ENCODE data around the gene LEP. TPM values are rescaled to one million over a fixed set of nuclear protein-coding genes. Genes with fewer than 3 reads are reported as not detected.
A peak's percentile ranks its signal among the peaks of the same experiment; 100 is the strongest.

LEP gene
- total and polyA plus RNA-seq, 2 donors (not counting 1 experiment from before 2014, with no cell fraction given): not detected

- no peaks in the 10 kb centered on the region for H4K20me1 ChIP-seq (ENCODE audit: control insufficient read depth, insufficient read depth, low read length, poor library complexity, severe bottlenecking)
- H3K9ac ChIP-seq (ENCODE audit: low read length): no peak overlapping the region
- no peaks in the 10 kb centered on the region for H3K79me2 ChIP-seq (ENCODE audit: control insufficient read depth, insufficient read depth, low read length)
- no peak overlapping the region for H3K27ac ChIP-seq (ENCODE audit: low read length in 2 of 2)
- Mint-ChIP-seq H3K4me3 (no peak overlapping the region), H3K4me1 (peaks cover 17% of the 10 kb centered on the region), H3K9me3 (ENCODE audit: insufficient read depth) (peaks cover 18% of the 10 kb centered on the region), H3K27me3 (peaks cover 44% of the 10 kb centered on the region), H3K27ac (no peak overlapping the region)
- H2AFZ ChIP-seq (ENCODE audit: insufficient read depth, low read depth, low read length, poor library complexity, severe bottlenecking): no peak overlapping the region
- H3K36me3 ChIP-seq (replicated peaks in 1 of 2; ENCODE audit: control extremely low read depth in 1 of 2, control insufficient read depth in 1 of 2, extremely low read depth in 1 of 2, insufficient read depth in 2 of 2, low read length in 1 of 2): no peaks in the 10 kb centered on the region
- peaks cover 0 to 32% (median 20%) of the 10 kb centered on the region in 4 experiments for H3K27me3 ChIP-seq (replicated peaks in 1 of 4; ENCODE audit: control extremely low read depth in 1 of 4, control insufficient read depth in 3 of 4, insufficient read depth in 4 of 4, low read length in 3 of 4)
- ATAC-seq (ENCODE audit: low read depth) (no peak), DNase-seq (no peak)
- no peak for TF ChIP-seq CTCF (IDR thresholded peaks at IDR 0.05)
- no peak for TF ChIP-seq EZH2 (IDR thresholded peaks at IDR 0.05; ENCODE audit: borderline replicate concordance, insufficient read depth, low read depth, low read length, poor library complexity, severe bottlenecking)
- H3K4me2 ChIP-seq (replicated peaks; ENCODE audit: low read depth, low read length, poor library complexity, severe bottlenecking): no peak overlapping the region
- H3K9me3 ChIP-seq (ENCODE audit: control extremely low read depth in 1 of 3, control insufficient read depth in 2 of 3, insufficient read depth in 1 of 3, low read length in 2 of 3): peaks cover 2 to 28% (median 12%) of the 10 kb centered on the region in 3 donors
- ChIA-PET CTCF (interaction anchor here (1.1 to 1.8 kb wide), 2 partner anchors 11 to 489 kb away, joined by 4 to 9 read pairs; no protein-coding TSS in a partner anchor), POLR2A (no interaction called here)
- WGBS (ENCODE audit: insufficient coverage): 97% methylated on average over 2 of the region's 4 CpGs
- no peak overlapping the region for H3K4me3 ChIP-seq (ENCODE audit: control extremely low read depth in 1 of 5, extremely low read depth in 1 of 5, insufficient read depth in 1 of 5, low read depth in 2 of 5, low read length in 4 of 5)
- intact Hi-C loops (cut with micrococcal nuclease): no loop called here
- peaks cover 12 to 19% of the 10 kb centered on the region in 2 donors for H3K4me1 ChIP-seq (ENCODE audit: control insufficient read depth in 2 of 2, insufficient read depth in 2 of 2, low read length in 2 of 2)
Measured at GRCh38 chr7:128197989-128198580, 43.0 kb upstream of the LEP start.

GRCh38 chr7:128200376-128200775 is 40.7 kb upstream of the LEP start:
- Histone ChIP-seq H3K9ac (ENCODE audit: low read length) (no peak overlapping the region), H3K4me3 (ENCODE audit: control extremely low read depth in 1 of 5, extremely low read depth in 1 of 5, insufficient read depth in 1 of 5, low read depth in 2 of 5, low read length in 4 of 5) (no peak overlapping the region), H3K4me1 (ENCODE audit: control insufficient read depth in 2 of 2, insufficient read depth in 2 of 2, low read length in 2 of 2) (peaks cover 12 to 19% of the 10 kb centered on the region in 2 donors), H3K36me3 (replicated peaks in 1 of 2; ENCODE audit: control extremely low read depth in 1 of 2, control insufficient read depth in 1 of 2, extremely low read depth in 1 of 2, insufficient read depth in 2 of 2, low read length in 1 of 2) (no peaks in the 10 kb centered on the region), H2AFZ (ENCODE audit: insufficient read depth, low read depth, low read length, poor library complexity, severe bottlenecking) (no peak overlapping the region), H3K27me3 (replicated peaks in 1 of 4; ENCODE audit: control extremely low read depth in 1 of 4, control insufficient read depth in 3 of 4, insufficient read depth in 4 of 4, low read length in 3 of 4) (peaks cover 0 to 37% (median 24%) of the 10 kb centered on the region in 4 experiments), H3K4me2 (replicated peaks; ENCODE audit: low read depth, low read length, poor library complexity, severe bottlenecking) (no peak overlapping the region), H3K9me3 (ENCODE audit: control extremely low read depth in 1 of 3, control insufficient read depth in 2 of 3, insufficient read depth in 1 of 3, low read length in 2 of 3) (peaks cover 0 to 10% (median 6%) of the 10 kb centered on the region in 3 donors), H3K27ac (ENCODE audit: low read length in 2 of 2) (no peak overlapping the region), H4K20me1 (ENCODE audit: control insufficient read depth, insufficient read depth, low read length, poor library complexity, severe bottlenecking) (no peaks in the 10 kb centered on the region), H3K79me2 (ENCODE audit: control insufficient read depth, insufficient read depth, low read length) (no peaks in the 10 kb centered on the region)
- TF ChIP-seq EZH2 (IDR thresholded peaks at IDR 0.05; ENCODE audit: borderline replicate concordance, insufficient read depth, low read depth, low read length, poor library complexity, severe bottlenecking) (no peak), CTCF (IDR thresholded peaks at IDR 0.05) (no peak)
- Mint-ChIP-seq H3K27me3 (peaks cover 52% of the 10 kb centered on the region), H3K27ac (no peak overlapping the region), H3K4me3 (peak overlapping the region; percentile 79), H3K4me1 (peaks cover 17% of the 10 kb centered on the region), H3K9me3 (ENCODE audit: insufficient read depth) (peaks cover 4% of the 10 kb centered on the region)
- DNase-seq (no peak), ATAC-seq (ENCODE audit: low read depth) (no peak)
- WGBS (ENCODE audit: insufficient coverage): 85% methylated on average over 6 of the region's 6 CpGs
- POLR2A ChIA-PET: interaction anchor here (0.8 kb wide), 1 partner anchor 1504 kb away, joined by 3 read pairs; no protein-coding TSS in a partner anchor
- CTCF ChIA-PET: interaction anchor here (0.8 to 1.0 kb wide), 2 partner anchors 9 to 64 kb away, joined by 3 to 4 read pairs; no protein-coding TSS in a partner anchor
- intact Hi-C loops (cut with micrococcal nuclease): no loop called here

Measured in B cell (primary cell).